ENCODE data around the gene DSCAML1.

The DSCAML1 gene

GRCh38 chr11:117631336-117632140 is 165.5 kb downstream of the DSCAML1 start:
- no peak for DNase-seq

GRCh38 chr11:117629891-117630538 is 167.0 kb downstream of the DSCAML1 start:
- DNase-seq: no peak

GRCh38 chr11:117629146-117629545 is 167.9 kb downstream of the DSCAML1 start:
- no peak for DNase-seq

- DNase-seq: no peak
Observed at GRCh38 chr11:117627259-117627658, 169.8 kb downstream of the DSCAML1 start.

GRCh38 chr11:117626576-117626975 is 170.4 kb downstream of the DSCAML1 start:
- DNase-seq: no peak

GRCh38 chr11:117625237-117625636 is 171.8 kb downstream of the DSCAML1 start:
- DNase-seq: no peak

GRCh38 chr11:117623831-117624271 is 173.2 kb downstream of the DSCAML1 start:
- DNase-seq: no peak

GRCh38 chr11:117621226-117621625 is 175.8 kb downstream of the DSCAML1 start:
- DNase-seq: no peak

- no peak for DNase-seq
Observed at GRCh38 chr11:117620659-117621058, 176.4 kb downstream of the DSCAML1 start.

GRCh38 chr11:117620086-117620485 is 176.9 kb downstream of the DSCAML1 start:
- no peak for DNase-seq

- DNase-seq: no peak
Observed at GRCh38 chr11:117619661-117620060, 177.4 kb downstream of the DSCAML1 start.

GRCh38 chr11:117618982-117619355 is 178.0 kb downstream of the DSCAML1 start:
- peak; percentile 66 for DNase-seq

- no peak for DNase-seq
Observed at GRCh38 chr11:117618302-117618981, 178.6 kb downstream of the DSCAML1 start.

GRCh38 chr11:117616979-117617378 is 180.0 kb downstream of the DSCAML1 start:
- DNase-seq: no peak

- DNase-seq: no peak
Observed at GRCh38 chr11:117614728-117615127, 182.3 kb downstream of the DSCAML1 start.

GRCh38 chr11:117613521-117613920 is 183.5 kb downstream of the DSCAML1 start:
- peak; percentile 61 for DNase-seq

GRCh38 chr11:117612177-117612576 is 184.8 kb downstream of the DSCAML1 start:
- DNase-seq: no peak

- no peak for DNase-seq
Observed at GRCh38 chr11:117610901-117611300, 186.1 kb downstream of the DSCAML1 start.

GRCh38 chr11:117610045-117610444 is 187.0 kb downstream of the DSCAML1 start:
- DNase-seq: no peak

- DNase-seq: no peak
Observed at GRCh38 chr11:117607449-117607848, 189.6 kb downstream of the DSCAML1 start.

- DNase-seq: no peak
Observed at GRCh38 chr11:117606790-117607189, 190.2 kb downstream of the DSCAML1 start.

- no peak for DNase-seq
Observed at GRCh38 chr11:117606211-117606610, 190.8 kb downstream of the DSCAML1 start.

GRCh38 chr11:117605331-117605730 is 191.7 kb downstream of the DSCAML1 start:
- no peak for DNase-seq

Measured in islet precursor cell (in vitro differentiated cells).